BE2C (cell line): ENCODE results near the gene BCL2L14.

Experiments
- DNase-seq: peaks from one replicate; pipeline ENCODE4 v3.0.0-alpha.2; 2020
- H3K27me3 ChIP-seq: fragments of 250-450 bp; sonication (Bioruptor Pico); 2 replicates; pipeline ENCODE4 v1.5.1; 2020; ENCODE audit warnings: mild to moderate bottlenecking
- H3K36me3 ChIP-seq: fragments of 250-450 bp; sonication (Bioruptor Pico); 2 replicates; pipeline ENCODE4 v1.5.1; 2020; ENCODE audit warnings: mild to moderate bottlenecking
- H3K4me1 ChIP-seq: fragments of 250-450 bp; sonication (Bioruptor Pico); 2 replicates; pipeline ENCODE4 v1.5.1; 2020
- H3K4me3 ChIP-seq: 2 replicates; pipeline ENCODE4 v1.5.1; 2011; ENCODE audit warnings: low read depth, low read length
- H3K9me3 ChIP-seq: fragments of 250-450 bp; sonication (Bioruptor Pico); 2 replicates; pipeline ENCODE4 v1.5.1; 2020
- CTCF ChIP-seq: IDR thresholded peaks from 2 replicates; pipeline ENCODE4 v1.5.1; 2012; ENCODE audit warnings: mild to moderate bottlenecking, low read depth, low read length

The BCL2L14 gene

GRCh38 chr12:12034344-12034743 lies 36.4 kb upstream of the BCL2L14 start:
- DNase-seq, result no peak
- TF ChIP-seq CTCF, result no peak
- H3K27me3 ChIP-seq, result no peaks in the 10 kb centered on the region
- H3K4me3 ChIP-seq, result no peak overlapping the region
- no peaks in the 10 kb centered on the region for H3K4me1 ChIP-seq
- no peaks in the 10 kb centered on the region for H3K9me3 ChIP-seq
- no peaks in the 10 kb centered on the region for H3K36me3 ChIP-seq

- no peaks in the 10 kb centered on the region for H3K27me3 ChIP-seq
- no peak for DNase-seq
- no peak for TF ChIP-seq CTCF
- H3K4me1 ChIP-seq, result no peaks in the 10 kb centered on the region
- H3K9me3 ChIP-seq, result no peaks in the 10 kb centered on the region
- H3K36me3 ChIP-seq, result no peaks in the 10 kb centered on the region
- no peak overlapping the region for H3K4me3 ChIP-seq
These were observed 35.5 kb upstream of the BCL2L14 start for GRCh38 chr12:12035229-12035628.

- Histone ChIP-seq H3K9me3 (no peaks in the 10 kb centered on the region), H3K27me3 (no peaks in the 10 kb centered on the region), H3K4me3 (no peak overlapping the region), H3K36me3 (no peaks in the 10 kb centered on the region), H3K4me1 (no peaks in the 10 kb centered on the region)
- DNase-seq, result no peak
- no peak for TF ChIP-seq CTCF
These were observed 33.8 kb upstream of the BCL2L14 start for GRCh38 chr12:12036901-12037300.

- no peaks in the 10 kb centered on the region for H3K36me3 ChIP-seq
- no peak overlapping the region for H3K4me3 ChIP-seq
- H3K4me1 ChIP-seq, result no peaks in the 10 kb centered on the region
- no peak for DNase-seq
- TF ChIP-seq CTCF, result no peak
- H3K9me3 ChIP-seq, result no peaks in the 10 kb centered on the region
- H3K27me3 ChIP-seq, result no peaks in the 10 kb centered on the region
These were observed 30.8 kb upstream of the BCL2L14 start for GRCh38 chr12:12039897-12040296.

- peak; percentile 14 for DNase-seq
- TF ChIP-seq CTCF, result no peak
- Histone ChIP-seq H3K9me3 (no peaks in the 10 kb centered on the region), H3K27me3 (no peaks in the 10 kb centered on the region), H3K4me3 (no peak overlapping the region), H3K36me3 (no peaks in the 10 kb centered on the region), H3K4me1 (no peaks in the 10 kb centered on the region)
These were observed 24.3 kb upstream of the BCL2L14 start for GRCh38 chr12:12046401-12046800.

GRCh38 chr12:12047682-12048081 lies 23.1 kb upstream of the BCL2L14 start:
- no peaks in the 10 kb centered on the region for H3K27me3 ChIP-seq
- H3K9me3 ChIP-seq, result no peaks in the 10 kb centered on the region
- no peak for DNase-seq
- H3K4me1 ChIP-seq, result no peaks in the 10 kb centered on the region
- TF ChIP-seq CTCF, result no peak
- no peaks in the 10 kb centered on the region for H3K36me3 ChIP-seq
- no peak overlapping the region for H3K4me3 ChIP-seq
